Osteocyte (in vitro differentiated cells): Measurements from ENCODE around the gene CDK5. TPM values are rescaled to one million over a fixed set of nuclear protein-coding genes. Genes with fewer than 3 reads are reported as not detected.

ENCODE experiments used
- DNase-seq: peaks from one replicate; pipeline ENCODE4 v3.0.0; 2021; ENCODE audit warnings: mixed read lengths; ENCODE audit not compliant: unreplicated experiment; ENCODE audit errors: extremely low spot score
- H3K27ac Mint-ChIP-seq: one replicate; pipeline ENCODE4 v1.8.0; 2021; ENCODE audit warnings: mild to moderate bottlenecking, mixed read lengths; ENCODE audit not compliant: unreplicated experiment
- H3K27me3 Mint-ChIP-seq: one replicate; pipeline ENCODE4 v1.8.0; 2021; ENCODE audit warnings: mixed read lengths; ENCODE audit not compliant: unreplicated experiment
- H3K36me3 Mint-ChIP-seq: one replicate; pipeline ENCODE4 v1.8.0; 2021; ENCODE audit warnings: mixed read lengths; ENCODE audit not compliant: unreplicated experiment
- H3K4me1 Mint-ChIP-seq: one replicate; pipeline ENCODE4 v1.8.0; 2021; ENCODE audit warnings: mixed read lengths; ENCODE audit not compliant: unreplicated experiment
- H3K4me3 Mint-ChIP-seq: one replicate; pipeline ENCODE4 v1.8.0; 2021; ENCODE audit warnings: mild to moderate bottlenecking, moderate library complexity, mixed read lengths; ENCODE audit not compliant: unreplicated experiment
- H3K9me3 Mint-ChIP-seq: one replicate; pipeline ENCODE4 v1.8.0; 2021; ENCODE audit warnings: mixed read lengths; ENCODE audit not compliant: unreplicated experiment
- CTCF ChIP-seq: fragments of 200-600 bp; sonication (generic); IDR thresholded peaks from 2 replicates; pipeline ENCODE4 v1.5.0; 2021; ENCODE audit warnings: antibody characterized with exemption, mild to moderate bottlenecking, moderate library complexity
- total RNA-seq: library from RNA; stranded (reverse); gene quantifications from 2 replicates; pipeline ENCODE4 v1.2.1, GENCODE V29; 2021

CDK5 gene
- total RNA-seq, 1 donor from 2014 or later = 18.8 TPM

GRCh38 chr7:151048911-151049463 is 8.7 kb downstream of the CDK5 start:
- TF ChIP-seq CTCF = no peak
- H3K36me3 Mint-ChIP-seq = peaks cover 6% of the 10 kb centered on the region
- H3K4me3 Mint-ChIP-seq = no peak overlapping the region
- H3K27me3 Mint-ChIP-seq = no peaks in the 10 kb centered on the region
- DNase-seq = no peak
- H3K4me1 Mint-ChIP-seq = peaks cover 21% of the 10 kb centered on the region
- H3K27ac Mint-ChIP-seq = no peak overlapping the region
- H3K9me3 Mint-ChIP-seq = no peaks in the 10 kb centered on the region

DNA sequence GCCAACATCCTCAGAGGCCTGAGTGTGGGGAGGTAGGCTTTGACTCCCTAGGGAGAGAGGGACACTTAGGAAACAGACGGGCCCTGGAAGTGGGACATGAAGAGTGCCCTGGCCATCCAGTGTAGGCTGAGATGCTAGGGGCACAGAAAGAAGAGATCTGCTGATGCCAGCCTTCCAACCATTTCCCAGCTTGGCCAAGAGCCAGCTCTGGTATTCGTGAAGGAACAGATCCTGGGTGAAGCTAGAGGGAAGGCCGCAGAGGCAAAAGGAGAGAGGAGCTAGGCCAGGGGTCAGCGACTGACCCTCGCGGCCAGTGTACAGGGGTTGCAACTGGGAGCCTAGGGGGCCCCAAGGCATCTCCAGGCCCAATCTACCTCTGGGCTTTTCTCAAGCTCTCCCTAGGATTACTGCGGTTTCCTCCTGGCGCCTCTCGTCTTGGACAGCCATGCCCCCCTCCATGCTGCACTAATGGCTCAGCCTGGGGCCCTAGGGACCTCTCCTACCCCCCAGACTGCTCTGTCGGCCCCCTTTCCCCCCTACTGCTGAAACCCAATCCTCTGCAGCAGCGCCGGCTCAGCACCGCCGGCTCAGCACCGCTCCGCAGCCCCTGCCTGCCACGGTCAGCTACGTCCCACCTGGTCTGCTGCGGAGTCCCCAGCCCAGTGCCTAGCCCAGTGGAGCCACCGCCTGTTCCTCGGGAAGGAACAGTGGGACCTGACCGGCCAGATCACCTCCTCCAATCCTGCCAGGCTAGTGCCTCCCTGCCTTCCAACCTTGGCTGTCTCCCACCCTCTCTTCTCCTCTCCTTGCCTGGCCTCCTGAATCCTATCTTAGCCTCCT is 9.5 kb downstream of the CDK5 start, which contains the start of gene ASIC3:
Gene ASIC3 (plus strand): TSS at position 556 of the 840 bp plus-strand sequence. CDS start 355 bp downstream, outside the sequence.
- no peaks in the 10 kb centered on the region for H3K9me3 Mint-ChIP-seq
- H3K27me3 Mint-ChIP-seq = no peaks in the 10 kb centered on the region
- no peak within 1 kb of the TSS for H3K27ac Mint-ChIP-seq
- H3K36me3 Mint-ChIP-seq = peaks cover 7% of the 10 kb centered on the region
- no peak for TF ChIP-seq CTCF
- DNase-seq = no peak
- H3K4me1 Mint-ChIP-seq = peaks cover 21% of the 10 kb centered on the region
- no peak within 1 kb of the TSS for H3K4me3 Mint-ChIP-seq

DNA sequence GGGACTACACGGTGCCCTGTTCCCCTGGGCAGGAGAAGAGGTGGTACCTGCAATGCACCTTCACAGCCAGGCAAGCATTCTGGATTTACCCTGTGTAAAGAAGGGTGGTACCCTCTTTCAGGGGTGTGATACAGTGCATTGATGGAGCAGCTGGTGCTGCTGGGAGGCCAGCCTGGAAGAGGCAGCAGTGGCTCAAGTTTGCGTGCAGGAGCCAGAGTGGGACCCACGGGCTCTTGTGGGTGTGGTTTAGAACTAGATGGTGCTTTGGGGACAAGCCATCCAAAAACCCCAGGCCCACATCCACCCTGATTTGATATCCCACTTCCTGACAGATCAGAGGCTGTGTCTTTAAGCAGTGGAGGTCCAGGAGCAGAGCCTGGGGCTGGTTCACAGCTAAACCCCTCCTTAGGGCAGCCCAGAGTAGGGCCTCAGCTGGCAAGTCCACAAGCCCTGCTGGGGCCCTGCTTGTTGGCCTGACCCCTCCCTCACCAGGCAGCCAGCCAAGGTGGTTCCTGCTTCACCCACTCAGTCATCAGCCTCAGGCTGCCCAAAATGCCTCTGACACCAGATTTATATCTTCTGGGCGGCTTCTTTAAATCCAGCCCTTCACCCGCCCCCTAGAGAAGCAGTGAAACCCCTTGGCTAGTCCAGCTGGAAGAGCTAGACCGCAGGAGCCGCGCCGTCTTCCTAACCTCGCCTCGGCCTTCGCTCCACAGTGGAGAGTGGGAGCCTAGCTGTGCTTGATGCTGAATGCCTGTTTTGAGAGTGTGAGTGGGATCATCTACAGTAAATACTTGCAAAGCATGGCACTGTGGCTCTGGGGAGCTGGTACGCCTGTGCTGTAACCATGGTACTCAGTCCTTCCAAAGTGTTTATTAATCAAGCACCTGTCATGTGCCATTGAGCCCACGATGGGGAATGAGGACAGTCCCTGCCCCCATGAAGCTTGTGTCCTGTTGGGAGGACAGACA is 10.8 kb downstream of the CDK5 start:
- H3K4me3 Mint-ChIP-seq = no peak overlapping the region
- H3K27ac Mint-ChIP-seq = no peak overlapping the region
- H3K36me3 Mint-ChIP-seq = peaks cover 7% of the 10 kb centered on the region
- H3K4me1 Mint-ChIP-seq = peaks cover 21% of the 10 kb centered on the region
- no peak for TF ChIP-seq CTCF
- H3K9me3 Mint-ChIP-seq = no peaks in the 10 kb centered on the region
- H3K27me3 Mint-ChIP-seq = no peaks in the 10 kb centered on the region
- DNase-seq = no peak

GRCh38 chr7:151045967-151046366 is 11.7 kb downstream of the CDK5 start:
- no peak for TF ChIP-seq CTCF
- H3K4me3 Mint-ChIP-seq = no peak overlapping the region
- no peaks in the 10 kb centered on the region for H3K9me3 Mint-ChIP-seq
- peaks cover 7% of the 10 kb centered on the region for H3K36me3 Mint-ChIP-seq
- H3K27ac Mint-ChIP-seq = no peak overlapping the region
- no peaks in the 10 kb centered on the region for H3K27me3 Mint-ChIP-seq
- peaks cover 19% of the 10 kb centered on the region for H3K4me1 Mint-ChIP-seq
- DNase-seq = no peak
